ENCODE results near the gene KDM2A.

Gene KDM2A

GRCh38 chr11:67118801-67119584, at the start of gene KDM2A:
Gene KDM2A, plus strand, starts transcription at chr11:67119263. Its CDS starts 2,054 bp downstream, at chr11:67121317.
- peak; percentile 100 for DNase-seq

DNA sequence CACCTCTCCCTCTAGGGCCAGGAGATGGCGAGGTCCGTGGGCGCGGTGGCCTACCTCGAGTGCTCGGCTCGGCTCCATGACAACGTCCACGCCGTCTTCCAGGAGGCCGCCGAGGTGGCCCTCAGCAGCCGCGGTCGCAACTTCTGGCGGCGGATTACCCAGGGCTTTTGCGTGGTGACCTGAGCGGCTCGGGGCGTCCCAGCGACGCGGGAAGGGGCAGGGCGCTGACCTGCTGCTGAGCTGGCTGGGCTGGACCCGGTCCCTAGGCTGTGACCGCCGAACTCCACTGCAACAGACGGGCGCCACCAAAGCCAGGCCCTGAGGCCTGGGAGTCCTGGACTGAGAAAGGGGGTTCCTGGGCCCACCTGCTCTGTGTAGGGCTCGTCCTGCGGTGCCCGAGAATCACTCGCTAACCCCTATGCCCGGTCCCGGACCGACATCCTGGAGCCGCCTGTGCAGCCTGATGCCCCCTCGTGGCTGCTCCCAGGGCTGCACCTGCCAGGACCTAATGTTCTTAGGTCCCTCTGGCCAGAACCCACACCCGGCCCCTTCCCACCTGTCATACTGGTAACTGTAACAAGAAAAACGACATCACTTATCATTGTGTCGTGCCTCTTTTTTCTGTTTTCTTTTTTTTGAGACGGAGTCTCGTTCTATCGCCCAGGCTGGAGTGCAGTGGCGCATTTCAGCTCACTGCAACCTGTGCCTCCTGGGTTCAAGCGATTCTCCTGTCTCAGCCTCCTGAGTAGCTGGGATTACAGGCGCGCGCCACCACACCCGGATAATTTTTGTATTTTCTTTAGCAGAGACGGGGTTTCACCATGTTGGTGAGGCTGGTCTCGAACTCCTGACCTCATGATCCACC, 47.4 kb upstream of the KDM2A start:
- DNase-seq = peak; percentile 78

DNA sequence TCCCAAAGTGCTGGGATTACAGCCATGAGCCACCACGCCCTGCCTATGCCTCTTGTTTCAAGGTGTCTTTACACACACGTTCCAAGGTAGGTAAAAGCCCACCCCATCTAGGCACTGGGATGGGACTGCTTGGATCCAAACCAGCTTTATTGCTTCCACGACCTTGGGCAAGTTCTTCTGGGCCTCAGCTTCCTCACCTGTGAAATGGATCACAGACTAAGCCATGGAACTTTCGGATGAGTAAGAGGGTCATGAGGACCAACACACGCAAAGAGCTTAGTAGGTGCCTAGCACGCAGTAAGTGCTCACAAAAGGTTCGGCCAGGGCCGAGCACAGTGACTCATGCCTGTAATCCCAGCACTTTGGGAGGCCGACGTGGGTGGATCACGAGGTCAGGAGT, 46.8 kb upstream of the KDM2A start:
- DNase-seq = no peak

GRCh38 chr11:67073908-67074307, 45.2 kb upstream of the KDM2A start:
- no peak for DNase-seq

GRCh38 chr11:67076202-67076601, 42.9 kb upstream of the KDM2A start:
- DNase-seq = no peak

- peak; percentile 69 for DNase-seq
Observed at GRCh38 chr11:67079065-67079705, 39.9 kb upstream of the KDM2A start.

DNA sequence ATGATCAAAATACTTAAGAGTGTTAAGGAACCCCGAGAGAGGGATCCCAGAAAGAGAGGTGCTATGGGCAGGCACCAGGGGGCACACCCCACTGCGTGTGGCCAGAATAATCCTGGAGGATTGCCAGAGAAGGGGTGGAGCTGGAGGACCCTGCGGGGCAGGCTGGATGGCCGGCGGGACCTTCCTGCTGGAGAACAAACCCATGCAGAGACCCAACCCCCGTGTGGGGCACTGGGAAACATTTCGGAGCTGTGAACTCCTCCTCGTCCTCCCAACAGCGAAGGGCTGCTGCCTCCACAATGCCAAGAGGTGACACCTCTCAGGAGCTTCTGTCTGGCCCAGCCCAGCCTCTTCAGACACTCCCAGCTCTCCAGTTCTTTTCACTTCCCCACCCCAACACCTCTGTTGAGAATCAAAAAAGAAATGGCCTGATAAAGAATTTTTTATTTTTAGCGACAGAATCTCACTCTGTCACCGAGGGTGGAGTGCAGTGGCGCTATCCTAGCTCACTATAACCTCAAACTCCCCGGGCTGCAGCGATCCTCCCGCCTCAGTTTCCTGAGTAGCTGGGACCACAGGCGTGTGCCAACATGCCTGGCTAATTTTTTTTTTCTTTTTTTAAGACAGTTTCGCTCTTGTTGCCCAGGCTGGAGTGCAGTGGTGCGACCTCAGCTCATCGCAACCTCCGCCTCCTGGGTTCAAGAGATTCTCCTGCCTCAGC, 36.8 kb upstream of the KDM2A start:
- no peak for DNase-seq

GRCh38 chr11:67083786-67084366, 35.2 kb upstream of the KDM2A start:
- DNase-seq = no peak

DNA sequence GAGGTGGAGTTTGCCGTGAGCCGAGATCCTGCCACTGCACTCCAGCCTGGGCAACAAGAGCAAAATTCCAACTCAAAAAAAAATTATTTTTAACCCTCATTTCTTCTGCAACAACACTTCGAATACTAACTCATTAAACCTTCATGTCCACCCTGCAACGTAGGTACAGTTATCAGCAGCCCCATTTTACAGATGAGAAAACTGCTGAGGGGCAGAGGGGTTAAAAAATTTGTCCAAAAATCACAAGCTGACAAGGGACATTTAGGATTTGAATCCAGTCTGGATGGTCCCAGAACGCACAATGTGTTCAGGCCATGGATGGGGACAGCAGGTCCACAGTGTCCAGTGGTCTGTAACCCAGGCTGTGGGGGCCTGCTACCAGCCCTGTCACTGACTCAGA, 33.4 kb upstream of the KDM2A start:
- no peak for DNase-seq

GRCh38 chr11:67090717-67091116, 28.3 kb upstream of the KDM2A start:
- DNase-seq = no peak

DNA sequence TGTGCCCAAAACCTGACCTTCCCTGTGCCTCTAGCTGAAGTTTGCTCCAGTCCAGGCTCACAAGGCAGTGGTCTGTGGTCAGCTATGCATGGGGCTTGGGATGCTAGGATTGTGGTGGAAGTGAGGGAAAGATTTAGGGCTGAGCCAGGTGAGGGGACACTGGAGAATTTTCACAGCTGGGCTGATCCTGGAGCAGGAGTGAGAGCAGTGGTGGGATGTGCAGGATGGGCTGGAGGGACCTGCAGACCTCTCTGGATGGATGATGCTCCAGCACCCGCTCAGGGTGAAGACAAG, 23.9 kb upstream of the KDM2A start:
- no peak for DNase-seq

- DNase-seq = no peak
Observed at GRCh38 chr11:67098799-67099429, 20.1 kb upstream of the KDM2A start.

GRCh38 chr11:67099831-67100324, 19.2 kb upstream of the KDM2A start:
- no peak for DNase-seq

DNA sequence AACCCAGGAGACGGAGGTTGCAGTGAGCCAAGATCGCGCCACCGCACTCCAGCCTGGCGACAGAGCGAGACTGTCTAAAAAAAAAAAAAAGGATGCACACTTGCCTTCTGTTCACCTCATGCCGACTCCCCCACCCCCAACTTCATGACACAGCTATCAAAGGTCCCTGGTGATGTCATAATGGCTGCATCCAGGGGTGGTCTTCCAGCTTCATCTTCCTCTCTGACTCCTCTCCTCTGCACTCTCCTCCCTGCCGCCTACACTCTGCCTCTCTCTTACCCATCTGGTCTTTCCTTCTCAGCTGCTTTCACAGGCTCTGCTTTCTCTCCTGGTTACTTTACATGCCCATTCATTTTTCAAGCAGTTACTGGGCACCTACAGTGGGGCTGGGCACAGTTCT, 16.4 kb upstream of the KDM2A start:
- DNase-seq = no peak

- no peak for DNase-seq
Observed at GRCh38 chr11:67105964-67106363, 13.1 kb upstream of the KDM2A start.

DNA sequence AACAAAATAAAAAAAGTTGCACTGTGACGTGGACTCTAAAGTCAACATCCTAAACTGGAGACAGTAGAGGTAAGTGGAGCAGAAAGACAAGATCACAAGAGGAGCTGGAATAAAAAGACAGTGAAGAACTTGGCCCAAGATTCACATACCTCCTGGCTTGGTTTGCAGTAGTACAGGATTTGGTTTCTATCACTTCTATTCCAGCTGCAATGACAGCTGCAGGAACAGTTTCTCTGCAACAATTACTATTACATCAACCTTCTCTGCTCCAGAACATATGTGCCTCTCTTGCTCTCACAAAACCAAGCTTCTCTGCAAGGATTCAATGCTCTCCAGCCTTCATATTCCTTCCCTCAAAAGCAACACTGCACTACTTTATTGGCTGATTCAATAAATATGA, 7.8 kb upstream of the KDM2A start:
- no peak for DNase-seq

GRCh38 chr11:67113231-67113721, 5.8 kb upstream of the KDM2A start:
- DNase-seq = no peak

DNA sequence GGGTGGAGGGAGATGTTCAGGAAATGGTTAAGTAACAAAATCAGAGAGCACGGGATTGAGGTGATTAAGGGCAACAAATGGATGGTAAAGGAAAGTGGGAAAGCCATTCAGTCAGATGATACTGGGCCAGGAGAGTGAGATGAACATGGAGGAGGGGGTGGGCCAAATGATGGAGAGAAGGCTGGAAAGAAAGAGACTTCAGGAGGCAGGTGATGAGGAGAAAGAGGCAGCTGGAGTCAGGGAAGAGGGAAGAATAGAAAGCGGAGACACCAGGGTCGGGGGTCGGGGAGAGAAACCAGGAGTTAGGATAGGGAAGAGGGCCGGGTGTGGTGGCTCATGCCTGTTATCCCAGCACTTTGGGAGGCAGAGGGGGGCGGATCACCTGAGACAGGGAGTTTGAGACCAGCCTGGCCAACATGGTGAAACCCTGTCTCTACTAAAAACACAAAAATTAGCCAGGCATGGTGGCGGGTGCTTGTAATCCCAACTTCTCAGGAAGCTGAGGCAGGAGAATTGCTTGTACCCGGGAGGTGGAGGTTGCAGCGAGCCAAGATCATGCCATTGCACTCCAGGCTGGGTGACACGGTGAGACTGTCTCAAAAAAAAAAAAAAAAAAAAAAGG, 4.7 kb upstream of the KDM2A start:
- no peak for DNase-seq

- DNase-seq = no peak
Observed at GRCh38 chr11:67116758-67117105, 2.3 kb upstream of the KDM2A start.

DNA sequence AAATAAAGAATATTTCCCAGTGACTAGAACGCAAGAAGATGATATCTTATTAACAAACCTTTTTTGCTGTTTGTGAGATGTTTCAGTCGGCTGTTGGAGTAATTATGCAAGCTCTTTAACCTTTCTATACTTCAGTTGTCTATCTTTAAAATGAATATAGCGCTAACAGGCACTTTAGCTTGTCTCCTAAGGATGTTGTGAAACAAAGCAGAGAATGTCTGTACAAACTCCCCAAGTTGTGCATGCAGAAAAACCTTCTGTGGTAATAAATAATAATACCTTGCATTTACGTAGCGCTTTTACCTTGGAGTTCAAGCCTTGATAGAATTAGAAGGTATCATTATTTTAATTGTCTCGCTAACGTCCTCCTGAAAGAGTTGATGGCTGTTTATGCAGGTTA, 1.9 kb upstream of the KDM2A start:
- no peak for DNase-seq

DNA sequence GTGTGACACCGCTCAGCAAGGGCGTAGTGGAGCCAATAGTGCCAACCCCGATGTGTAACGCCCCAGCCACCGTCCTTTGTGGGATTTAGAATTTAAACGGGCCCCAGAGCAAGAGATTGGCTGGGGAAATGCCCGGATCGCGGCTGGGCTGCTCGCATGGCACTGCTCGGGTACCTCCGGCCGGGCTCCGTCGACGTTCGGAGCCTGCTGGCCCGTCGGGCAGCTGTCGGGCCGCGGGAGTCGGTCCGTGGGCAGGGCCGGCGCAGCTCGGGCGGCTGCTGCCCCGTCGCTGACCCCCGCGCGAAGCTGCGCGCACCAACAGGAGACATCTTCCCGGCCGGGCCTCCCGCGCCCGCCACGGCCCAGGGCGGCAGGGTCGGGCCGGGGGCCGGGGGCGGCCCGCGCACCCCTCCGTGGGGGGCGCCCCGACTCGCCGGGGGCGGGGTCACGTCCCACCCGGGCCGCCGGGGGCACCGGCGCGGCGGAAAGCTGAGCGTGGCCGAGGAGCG, 1.3 kb upstream of the KDM2A start:
- DNase-seq = peak; percentile 53

All from activated CD4-positive, alpha-beta T cell treated with anti-CD3 and anti-CD28 coated beads, Interleukin-10, Interleukin-2, amounts not matched to agents 100 ng/mL and 50 ng/mL, durations not matched to agents 16 hours and 8 hours (primary cell).